Measurements from ENCODE around the gene USP24.

DNA sequence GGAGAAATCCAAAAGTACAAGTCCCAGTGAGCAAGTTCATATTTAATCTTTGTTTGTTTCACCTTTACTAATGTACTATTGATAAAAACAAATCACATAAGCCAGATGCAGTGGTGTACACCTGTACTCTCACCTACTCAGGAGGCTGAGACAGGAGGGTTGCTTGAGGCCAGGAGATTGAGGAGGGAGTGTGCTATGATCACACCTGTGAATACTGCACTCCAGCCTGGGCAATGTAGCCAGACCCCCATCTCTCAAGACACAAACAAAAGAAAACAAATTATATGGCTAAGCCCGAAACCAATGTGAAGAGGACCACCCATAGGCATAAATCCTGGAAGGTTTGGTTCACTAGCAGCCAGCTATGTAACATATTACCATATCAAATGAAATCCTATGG, 9.6 kb upstream of the USP24 start:
- TF ChIP-seq, protein P1, sequence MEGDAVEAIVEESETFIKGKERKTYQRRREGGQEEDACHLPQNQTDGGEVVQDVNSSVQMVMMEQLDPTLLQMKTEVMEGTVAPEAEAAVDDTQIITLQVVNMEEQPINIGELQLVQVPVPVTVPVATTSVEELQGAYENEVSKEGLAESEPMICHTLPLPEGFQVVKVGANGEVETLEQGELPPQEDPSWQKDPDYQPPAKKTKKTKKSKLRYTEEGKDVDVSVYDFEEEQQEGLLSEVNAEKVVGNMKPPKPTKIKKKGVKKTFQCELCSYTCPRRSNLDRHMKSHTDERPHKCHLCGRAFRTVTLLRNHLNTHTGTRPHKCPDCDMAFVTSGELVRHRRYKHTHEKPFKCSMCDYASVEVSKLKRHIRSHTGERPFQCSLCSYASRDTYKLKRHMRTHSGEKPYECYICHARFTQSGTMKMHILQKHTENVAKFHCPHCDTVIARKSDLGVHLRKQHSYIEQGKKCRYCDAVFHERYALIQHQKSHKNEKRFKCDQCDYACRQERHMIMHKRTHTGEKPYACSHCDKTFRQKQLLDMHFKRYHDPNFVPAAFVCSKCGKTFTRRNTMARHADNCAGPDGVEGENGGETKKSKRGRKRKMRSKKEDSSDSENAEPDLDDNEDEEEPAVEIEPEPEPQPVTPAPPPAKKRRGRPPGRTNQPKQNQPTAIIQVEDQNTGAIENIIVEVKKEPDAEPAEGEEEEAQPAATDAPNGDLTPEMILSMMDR (conservative IDR thresholded peaks at IDR 0.05; ENCODE audit: low read depth, low read length), result no peak
- no peak for TF ChIP-seq EZH2 (IDR thresholded peaks at IDR 0.05; ENCODE audit: low read length, unreplicated experiment)

All from PC-3 (cell line).